NOMO-1 treated with dmso at 0.1 percent for 144 hours (cell line): ENCODE results near the gene CHRM4.

Experiments used
- DNase-seq: peaks from one replicate; lab custom pipeline; 2025; ENCODE audit not compliant: unreplicated experiment; lab: John Stamatoyannopoulos, UW

CHRM4 gene

GRCh38 chr11:46404476-46405017 lies 13.0 kb upstream of the CHRM4 start:
- no peak for DNase-seq

- DNase-seq = no peak
These were observed 11.7 kb upstream of the CHRM4 start for GRCh38 chr11:46402957-46403902.

- DNase-seq = no peak
These were observed 6.0 kb upstream of the CHRM4 start for GRCh38 chr11:46397526-46397925.

- DNase-seq = no peak
These were observed 2.2 kb upstream of the CHRM4 start for GRCh38 chr11:46393759-46394158.

- DNase-seq = no peak
These were observed 1.6 kb upstream of the CHRM4 start for GRCh38 chr11:46393231-46393616.

GRCh38 chr11:46392421-46393230 lies 1.1 kb upstream of the CHRM4 start:
- DNase-seq = peak; percentile 64

- DNase-seq = no peak
These were observed 394 bp downstream of the CHRM4 start for GRCh38 chr11:46391186-46391577.

- no peak for DNase-seq
These were observed 1.0 kb downstream of the CHRM4 start for GRCh38 chr11:46390331-46391171.

GRCh38 chr11:46389450-46390330 lies 1.9 kb downstream of the CHRM4 start:
- DNase-seq = peak; percentile 41

- DNase-seq = no peak
These were observed 2.7 kb downstream of the CHRM4 start for GRCh38 chr11:46388619-46389449.

GRCh38 chr11:46387919-46388618 lies 3.5 kb downstream of the CHRM4 start:
- no peak for DNase-seq

GRCh38 chr11:46387456-46387855 lies 4.1 kb downstream of the CHRM4 start:
- no peak for DNase-seq

- no peak for DNase-seq
These were observed 4.9 kb downstream of the CHRM4 start for GRCh38 chr11:46386674-46387073.

GRCh38 chr11:46386005-46386578 lies 5.5 kb downstream of the CHRM4 start:
- no peak for DNase-seq

- DNase-seq = no peak
These were observed 6.2 kb downstream of the CHRM4 start for GRCh38 chr11:46385169-46386004.

- DNase-seq = no peak
These were observed 7.4 kb downstream of the CHRM4 start for GRCh38 chr11:46383974-46384701.

GRCh38 chr11:46383404-46383758 lies 8.2 kb downstream of the CHRM4 start:
- DNase-seq = no peak
